Activated naive CD8-positive, alpha-beta T cell (primary cell): ENCODE results near the gene BACE1.
"Not testable (repeated sequence)": the region's sequence is repeated elsewhere in the genome, so short reads cannot be mapped to it uniquely, and the experiment has no call there.

Source experiments
- H3K27ac Mint-ChIP-seq: one replicate; pipeline ENCODE4 v1.8.0; 2021; ENCODE audit warnings: mixed read lengths
- H3K27me3 Mint-ChIP-seq: one replicate; pipeline ENCODE4 v1.8.0; 2021; ENCODE audit warnings: mixed read lengths
- H3K36me3 Mint-ChIP-seq: one replicate; pipeline ENCODE4 v1.8.0; 2021; ENCODE audit warnings: mixed read lengths
- H3K4me1 Mint-ChIP-seq: one replicate; pipeline ENCODE4 v1.8.0; 2021; ENCODE audit warnings: low read depth, mixed read lengths
- H3K4me3 Mint-ChIP-seq: one replicate; pipeline ENCODE4 v1.8.0; 2021; ENCODE audit warnings: mild to moderate bottlenecking, mixed read lengths
- H3K9me3 Mint-ChIP-seq: one replicate; pipeline ENCODE4 v1.8.0; 2021; ENCODE audit warnings: low read depth, mixed read lengths

The BACE1 gene

GRCh38 chr11:117296881-117297280 lies 19.2 kb downstream of the BACE1 start:
- no peaks in the 10 kb centered on the region for H3K4me1 Mint-ChIP-seq
- H3K27me3 Mint-ChIP-seq = no peaks in the 10 kb centered on the region
- no peak overlapping the region for H3K4me3 Mint-ChIP-seq
- H3K36me3 Mint-ChIP-seq = peaks cover 2% of the 10 kb centered on the region
- no peaks in the 10 kb centered on the region for H3K9me3 Mint-ChIP-seq
- no peak overlapping the region for H3K27ac Mint-ChIP-seq

GRCh38 chr11:117295438-117296137 lies 20.5 kb downstream of the BACE1 start:
- Mint-ChIP-seq H3K27me3 (no peaks in the 10 kb centered on the region), H3K4me3 (no peak overlapping the region), H3K9me3 (no peaks in the 10 kb centered on the region), H3K27ac (no peak overlapping the region), H3K36me3 (peaks cover 2% of the 10 kb centered on the region), H3K4me1 (no peaks in the 10 kb centered on the region)

GRCh38 chr11:117292616-117293015 lies 23.4 kb downstream of the BACE1 start:
- H3K27me3 Mint-ChIP-seq = no peaks in the 10 kb centered on the region
- no peaks in the 10 kb centered on the region for H3K9me3 Mint-ChIP-seq
- no peak overlapping the region for H3K4me3 Mint-ChIP-seq
- no peaks in the 10 kb centered on the region for H3K4me1 Mint-ChIP-seq
- peak overlapping the region; percentile 41 for H3K27ac Mint-ChIP-seq
- H3K36me3 Mint-ChIP-seq = peaks cover 5% of the 10 kb centered on the region

- H3K36me3 Mint-ChIP-seq = peaks cover 7% of the 10 kb centered on the region
- no peak within 1 kb of the TSS for H3K27ac Mint-ChIP-seq
These were observed 25.2 kb downstream of the BACE1 start, which contains the start of gene BACE1-AS for GRCh38 chr11:117290809-117291396. Gene BACE1-AS (plus strand): TSS chr11:117291346.

GRCh38 chr11:117289795-117290194 lies 26.3 kb downstream of the BACE1 start:
- H3K27me3 Mint-ChIP-seq = no peaks in the 10 kb centered on the region
- no peak overlapping the region for H3K4me3 Mint-ChIP-seq
- no peak overlapping the region for H3K27ac Mint-ChIP-seq
- peaks cover 10% of the 10 kb centered on the region for H3K36me3 Mint-ChIP-seq
- no peaks in the 10 kb centered on the region for H3K4me1 Mint-ChIP-seq
- H3K9me3 Mint-ChIP-seq = no peaks in the 10 kb centered on the region

More at GRCh38 chr11:117290809-117291396, 25.2 kb downstream of the BACE1 start, which contains the start of gene BACE1-AS:
- Mint-ChIP-seq H3K4me1 (no peaks in the 10 kb centered on the region), H3K27me3 (no peaks in the 10 kb centered on the region), H3K9me3 (no peaks in the 10 kb centered on the region), H3K4me3 (no peak within 1 kb of the TSS)

GRCh38 chr11:117287668-117288067 lies 28.4 kb downstream of the BACE1 start:
- H3K27me3 Mint-ChIP-seq = no peaks in the 10 kb centered on the region
- H3K36me3 Mint-ChIP-seq = peaks cover 10% of the 10 kb centered on the region
- no peaks in the 10 kb centered on the region for H3K9me3 Mint-ChIP-seq
- peak overlapping the region; percentile 46 for H3K27ac Mint-ChIP-seq
- no peak overlapping the region for H3K4me3 Mint-ChIP-seq
- H3K4me1 Mint-ChIP-seq = no peaks in the 10 kb centered on the region

- Mint-ChIP-seq H3K4me3 (no peak overlapping the region), H3K27ac (no peak overlapping the region), H3K9me3 (no peaks in the 10 kb centered on the region), H3K36me3 (peaks cover 17% of the 10 kb centered on the region), H3K4me1 (no peaks in the 10 kb centered on the region), H3K27me3 (no peaks in the 10 kb centered on the region)
These were observed 29.5 kb downstream of the BACE1 start for GRCh38 chr11:117286588-117286987.

- Mint-ChIP-seq H3K36me3 (peaks cover 18% of the 10 kb centered on the region), H3K4me3 (no peak overlapping the region), H3K4me1 (peaks cover 9% of the 10 kb centered on the region), H3K27ac (no peak overlapping the region), H3K27me3 (no peaks in the 10 kb centered on the region), H3K9me3 (no peaks in the 10 kb centered on the region)
These were observed 32.0 kb downstream of the BACE1 start for GRCh38 chr11:117284053-117284452.

GRCh38 chr11:117282956-117283355 lies 33.1 kb downstream of the BACE1 start:
- Mint-ChIP-seq H3K36me3 (peaks cover 15% of the 10 kb centered on the region), H3K4me3 (no peak overlapping the region), H3K27ac (no peak overlapping the region), H3K27me3 (no peaks in the 10 kb centered on the region), H3K4me1 (peaks cover 10% of the 10 kb centered on the region), H3K9me3 (no peaks in the 10 kb centered on the region)

- no peaks in the 10 kb centered on the region for H3K9me3 Mint-ChIP-seq
- no peaks in the 10 kb centered on the region for H3K27me3 Mint-ChIP-seq
- peaks cover 10% of the 10 kb centered on the region for H3K4me1 Mint-ChIP-seq
- H3K27ac Mint-ChIP-seq = no peak overlapping the region
- no peak overlapping the region for H3K4me3 Mint-ChIP-seq
- H3K36me3 Mint-ChIP-seq = peaks cover 15% of the 10 kb centered on the region
These were observed 34.2 kb downstream of the BACE1 start for GRCh38 chr11:117281869-117282268.

GRCh38 chr11:117281159-117281558 lies 34.9 kb downstream of the BACE1 start:
- Mint-ChIP-seq H3K36me3 (peaks cover 13% of the 10 kb centered on the region), H3K27me3 (no peaks in the 10 kb centered on the region), H3K9me3 (no peaks in the 10 kb centered on the region), H3K4me1 (peaks cover 10% of the 10 kb centered on the region), H3K27ac (no peak overlapping the region), H3K4me3 (no peak overlapping the region)

- peak overlapping the region; percentile 51 for H3K4me3 Mint-ChIP-seq
- no peaks in the 10 kb centered on the region for H3K27me3 Mint-ChIP-seq
- H3K9me3 Mint-ChIP-seq = no peaks in the 10 kb centered on the region
- H3K36me3 Mint-ChIP-seq = peaks cover 14% of the 10 kb centered on the region
- peaks cover 14% of the 10 kb centered on the region for H3K4me1 Mint-ChIP-seq
- peak overlapping the region; percentile 72 for H3K27ac Mint-ChIP-seq
These were observed 36.2 kb downstream of the BACE1 start for GRCh38 chr11:117279711-117280376.

- Mint-ChIP-seq H3K36me3 (peaks cover 20% of the 10 kb centered on the region), H3K27me3 (no peaks in the 10 kb centered on the region), H3K27ac (no peak overlapping the region), H3K9me3 (peaks cover 3% of the 10 kb centered on the region), H3K4me3 (no peak overlapping the region), H3K4me1 (peaks cover 17% of the 10 kb centered on the region)
These were observed 37.7 kb downstream of the BACE1 start for GRCh38 chr11:117278347-117278746.

- Mint-ChIP-seq H3K9me3 (peaks cover 8% of the 10 kb centered on the region), H3K4me1 (peaks cover 7% of the 10 kb centered on the region), H3K36me3 (peaks cover 21% of the 10 kb centered on the region), H3K4me3 (no peak overlapping the region), H3K27ac (no peak overlapping the region), H3K27me3 (no peaks in the 10 kb centered on the region)
These were observed 42.3 kb downstream of the BACE1 start for GRCh38 chr11:117273550-117274289.

- not testable (repeated sequence) for H3K4me3 Mint-ChIP-seq, H3K4me1 Mint-ChIP-seq, H3K9me3 Mint-ChIP-seq, H3K27me3 Mint-ChIP-seq, H3K27ac Mint-ChIP-seq
- H3K36me3 Mint-ChIP-seq = peaks cover 25% of the 10 kb centered on the region
These were observed 43.9 kb downstream of the BACE1 start for GRCh38 chr11:117272175-117272574.
